SK-N-SH treated with all-trans-retinoic acid at 6 μM for 48 hours (cell line): Measurements from ENCODE around the gene DCBLD2.
"Not testable (repeated sequence)": the region's sequence is repeated elsewhere in the genome, so short reads cannot be mapped to it uniquely, and the experiment has no call there.

Experiments used
- CSRNP3 ChIP-seq: fragments of 250-450 bp; sonication (Bioruptor Pico); IDR thresholded peaks from 2 replicates; pipeline ENCODE4 v1.5.1; 2021; ENCODE audit warnings: mild to moderate bottlenecking, moderate library complexity
- ISL1 ChIP-seq: fragments of 250-450 bp; sonication (Bioruptor Pico); IDR thresholded peaks from 2 replicates; pipeline ENCODE4 v2.1.2; 2022; ENCODE audit warnings: mild to moderate bottlenecking, moderate library complexity
- OSR1 ChIP-seq: fragments of 250-450 bp; sonication (Bioruptor Pico); IDR thresholded peaks from 2 replicates; pipeline ENCODE4 v1.8.0; 2022; ENCODE audit warnings: moderate library complexity, mild to moderate bottlenecking, inconsistent platforms
- POU6F1 ChIP-seq: fragments of 250-450 bp; sonication (Bioruptor Pico); IDR thresholded peaks from 2 replicates; pipeline ENCODE4 v1.8.0; 2021; ENCODE audit warnings: low read depth, mild to moderate bottlenecking, moderate library complexity, borderline replicate concordance
- PPARA ChIP-seq: fragments of 250-450 bp; sonication (Bioruptor Pico); IDR thresholded peaks from 2 replicates; pipeline ENCODE4 v1.5.0; 2020; ENCODE audit warnings: mild to moderate bottlenecking, borderline replicate concordance
- TCF4 ChIP-seq: fragments of 250-450 bp; sonication (Bioruptor Pico); IDR thresholded peaks from 2 replicates; pipeline ENCODE4 v1.8.0; 2021; ENCODE audit warnings: mild to moderate bottlenecking, moderate library complexity, borderline replicate concordance
- ZC3H10 ChIP-seq: fragments of 250-450 bp; sonication (Bioruptor Pico); IDR thresholded peaks from 2 replicates; pipeline ENCODE4 v1.5.1; 2021; ENCODE audit warnings: mild to moderate bottlenecking, moderate library complexity
- ZFP3 ChIP-seq: fragments of 250-450 bp; sonication (Bioruptor Pico); IDR thresholded peaks from 2 replicates; pipeline ENCODE4 v1.5.0; 2020; ENCODE audit warnings: mild to moderate bottlenecking, moderate library complexity
- ZNF565 ChIP-seq: fragments of 450-650 bp; formaldehyde crosslinking; conservative IDR thresholded peaks from 2 replicates; pipeline ENCODE4 v1.5.0; 2020; ENCODE audit warnings: low read depth, mild to moderate bottlenecking, moderate library complexity
- ZNF70 ChIP-seq: fragments of 450-650 bp; formaldehyde crosslinking; IDR thresholded peaks from 2 replicates; pipeline ENCODE4 v1.5.0; 2020; ENCODE audit warnings: mild to moderate bottlenecking, moderate library complexity

- not testable (repeated sequence) for TF ChIP-seq ZFP3 (CRISPR knock-in tag); POU6F1 (CRISPR knock-in tag); TCF4 (CRISPR knock-in tag); PPARA; ISL1 (CRISPR knock-in tag); ZC3H10 (CRISPR knock-in tag); OSR1; CSRNP3; ZNF565 (CRISPR knock-in tag); ZNF70 (CRISPR knock-in tag)
These were observed 44.2 kb downstream of the DCBLD2 start for GRCh38 chr3:98857258-98857657.
